Measurements from ENCODE around the gene IKZF3. TPM values are rescaled to one million over a fixed set of nuclear protein-coding genes. Genes with fewer than 3 reads are reported as not detected.

The IKZF3 gene
- total RNA-seq, 2 donors from 2014 or later, result 0.11 to 0.18 TPM

- Mint-ChIP-seq H3K36me3 (ENCODE audit: low read depth) (no peaks in the 10 kb centered on the region), H3K4me3 (no peak overlapping the region), H3K9me3 (no peaks in the 10 kb centered on the region), H3K4me1 (peaks cover 5% of the 10 kb centered on the region), H3K27ac (no peak overlapping the region), H3K27me3 (ENCODE audit: insufficient read depth) (no peaks in the 10 kb centered on the region)
- no peak overlapping the region for H3K27ac ChIP-seq (ENCODE audit: low read depth, low read length)
- no peak overlapping the region for H3K4me3 ChIP-seq (ENCODE audit: low read length)
- H3K27me3 ChIP-seq (ENCODE audit: control insufficient read depth, insufficient read depth, low read length, poor library complexity, severe bottlenecking), result no peaks in the 10 kb centered on the region
- WGBS, 2 experiments (ENCODE audit: insufficient coverage in 1 of 2, insufficient read length in 1 of 2), result 93% methylated on average over 2 of the region's 2 CpGs; no CpG with 5 or more reads in 1 of the 2 experiments
- H3K36me3 ChIP-seq (ENCODE audit: control insufficient read depth, insufficient read depth, low read length), result no peaks in the 10 kb centered on the region
- DNase-seq, result no peak
- no peaks in the 10 kb centered on the region for H3K9me3 ChIP-seq (ENCODE audit: control insufficient read depth, low read length)
- no peaks in the 10 kb centered on the region for H3K4me1 ChIP-seq (ENCODE audit: control insufficient read depth, insufficient read depth, low read length)
- no peak overlapping the region for H3K9ac ChIP-seq (ENCODE audit: extremely low read depth, low read length, poor library complexity, severe bottlenecking)
- no peak for TF ChIP-seq CTCF (conservative IDR thresholded peaks at IDR 0.05)
Observed at GRCh38 chr17:39794249-39794970, 69.7 kb downstream of the IKZF3 start.

GRCh38 chr17:39793301-39793872 is 70.7 kb downstream of the IKZF3 start:
- Histone ChIP-seq H3K36me3 (ENCODE audit: control insufficient read depth, insufficient read depth, low read length) (no peaks in the 10 kb centered on the region), H3K27ac (ENCODE audit: low read depth, low read length) (no peak overlapping the region), H3K9me3 (ENCODE audit: control insufficient read depth, low read length) (no peaks in the 10 kb centered on the region), H3K9ac (ENCODE audit: extremely low read depth, low read length, poor library complexity, severe bottlenecking) (no peak overlapping the region), H3K4me1 (ENCODE audit: control insufficient read depth, insufficient read depth, low read length) (no peaks in the 10 kb centered on the region), H3K27me3 (ENCODE audit: control insufficient read depth, insufficient read depth, low read length, poor library complexity, severe bottlenecking) (no peaks in the 10 kb centered on the region), H3K4me3 (ENCODE audit: low read length) (no peak overlapping the region)
- Mint-ChIP-seq H3K4me1 (peaks cover 4% of the 10 kb centered on the region), H3K36me3 (ENCODE audit: low read depth) (no peaks in the 10 kb centered on the region), H3K4me3 (no peak overlapping the region), H3K9me3 (no peaks in the 10 kb centered on the region), H3K27ac (no peak overlapping the region), H3K27me3 (ENCODE audit: insufficient read depth) (no peaks in the 10 kb centered on the region)
- 81 to 90% methylated on average over 2 to 3 of the region's 3 CpGs for WGBS, 2 experiments (ENCODE audit: insufficient coverage in 1 of 2, insufficient read length in 1 of 2)
- no peak for TF ChIP-seq CTCF (conservative IDR thresholded peaks at IDR 0.05)
- no peak for DNase-seq

GRCh38 chr17:39792526-39793221 is 71.4 kb downstream of the IKZF3 start:
- Mint-ChIP-seq H3K36me3 (ENCODE audit: low read depth) (no peaks in the 10 kb centered on the region), H3K27me3 (ENCODE audit: insufficient read depth) (no peaks in the 10 kb centered on the region), H3K27ac (no peak overlapping the region), H3K4me1 (peaks cover 4% of the 10 kb centered on the region), H3K4me3 (no peak overlapping the region), H3K9me3 (no peaks in the 10 kb centered on the region)
- H3K27me3 ChIP-seq (ENCODE audit: control insufficient read depth, insufficient read depth, low read length, poor library complexity, severe bottlenecking), result no peaks in the 10 kb centered on the region
- no peak for DNase-seq
- no peak overlapping the region for H3K4me3 ChIP-seq (ENCODE audit: low read length)
- H3K4me1 ChIP-seq (ENCODE audit: control insufficient read depth, insufficient read depth, low read length), result no peaks in the 10 kb centered on the region
- H3K9me3 ChIP-seq (ENCODE audit: control insufficient read depth, low read length), result no peaks in the 10 kb centered on the region
- no peak overlapping the region for H3K9ac ChIP-seq (ENCODE audit: extremely low read depth, low read length, poor library complexity, severe bottlenecking)
- H3K36me3 ChIP-seq (ENCODE audit: control insufficient read depth, insufficient read depth, low read length), result no peaks in the 10 kb centered on the region
- 94 to 96% methylated on average over 6 to 10 of the region's 10 CpGs for WGBS, 2 experiments (ENCODE audit: insufficient coverage in 1 of 2, insufficient read length in 1 of 2)
- H3K27ac ChIP-seq (ENCODE audit: low read depth, low read length), result no peak overlapping the region
- TF ChIP-seq CTCF (conservative IDR thresholded peaks at IDR 0.05), result no peak

Measured in endodermal cell (in vitro differentiated cells).